Tibial nerve (tissue), 4 donors: Measurements from ENCODE around the gene CABLES2. TPM values are rescaled to one million over a fixed set of nuclear protein-coding genes. Genes with fewer than 3 reads are reported as not detected.

Source experiments
- DNase-seq, 2 donors: peaks; one replicate each; pipeline ENCODE4 v3.0.0-alpha.2; 2019; ENCODE audit warnings: low spot score in 2 of 2
- H3K27ac ChIP-seq, 4 donors: fragments of 200-600 bp; sonication (generic) in 3 of 4; one replicate each; pipeline ENCODE4 v1.5.1; 2017 to 2019; ENCODE audit warnings: mild to moderate bottlenecking in 1 of 4
- H3K27me3 ChIP-seq, 2 donors: fragments of 200-600 bp; sonication (generic) in 1 of 2; one replicate each; pipeline versions ENCODE4 v1.5.1 to v1.6.0; 2017 to 2019
- H3K36me3 ChIP-seq, 3 donors: fragments of 200-600 bp; sonication (generic); one replicate each; pipeline ENCODE4 v1.5.1; 2018 to 2019
- H3K4me1 ChIP-seq, 4 donors: fragments of 200-600 bp; sonication (generic) in 3 of 4; one replicate each; pipeline ENCODE4 v1.5.1; 2017 to 2019
- H3K4me3 ChIP-seq, 4 donors: fragments of 200-600 bp; sonication (generic) in 3 of 4; one replicate each; pipeline ENCODE4 v1.5.1; 2017 to 2019; ENCODE audit warnings: mild to moderate bottlenecking in 1 of 4, moderate library complexity in 1 of 4
- H3K9me3 ChIP-seq, 4 donors: fragments of 200-600 bp; sonication (generic) in 3 of 4; one replicate each; pipeline ENCODE4 v1.5.1; 2017 to 2019
- EP300 ChIP-seq, 2 donors: sonication (generic); formaldehyde crosslinking; IDR thresholded peaks; one replicate each; pipeline ENCODE4 v1.6.1; 2017; ENCODE audit warnings: antibody characterized with exemption in 2 of 2, mild to moderate bottlenecking in 1 of 2
- POLR2A ChIP-seq, 2 donors: fragments of 450-650 bp; IDR thresholded peaks; one replicate each; pipeline ENCODE4 v1.6.1; 2017; ENCODE audit warnings: antibody characterized with exemption in 2 of 2, mild to moderate bottlenecking in 2 of 2, moderate library complexity in 2 of 2
- WGBS, 2 donors: methylation state at CpG; one replicate each; pipeline ENCODE4 v1.1.5; 2018; 5-methylcytosine and 5-hydroxymethylcytosine counted together
- total RNA-seq, 4 donors: library from RNA; depleted of rRNA; stranded (reverse); fragments of >200 nt; gene quantifications; one replicate each; pipeline ENCODE4 v1.1.0, GENCODE V29; 2016
- TF ChIP-seq, protein P1 (sequence below), 5 experiments: fragments of 200-600 bp in 3 of 5; fragments of 450-650 bp in 2 of 5; sonication (generic) in 3 of 5; IDR thresholded peaks; one replicate each; pipeline ENCODE4 v1.5.1; 2016 to 2019; ENCODE audit warnings: antibody characterized with exemption in 5 of 5, mild to moderate bottlenecking in 3 of 5, moderate library complexity in 2 of 5

Gene CABLES2
- total RNA-seq, 4 donors from 2014 or later: 1.1 to 9.9 (median 6.2) TPM

DNA sequence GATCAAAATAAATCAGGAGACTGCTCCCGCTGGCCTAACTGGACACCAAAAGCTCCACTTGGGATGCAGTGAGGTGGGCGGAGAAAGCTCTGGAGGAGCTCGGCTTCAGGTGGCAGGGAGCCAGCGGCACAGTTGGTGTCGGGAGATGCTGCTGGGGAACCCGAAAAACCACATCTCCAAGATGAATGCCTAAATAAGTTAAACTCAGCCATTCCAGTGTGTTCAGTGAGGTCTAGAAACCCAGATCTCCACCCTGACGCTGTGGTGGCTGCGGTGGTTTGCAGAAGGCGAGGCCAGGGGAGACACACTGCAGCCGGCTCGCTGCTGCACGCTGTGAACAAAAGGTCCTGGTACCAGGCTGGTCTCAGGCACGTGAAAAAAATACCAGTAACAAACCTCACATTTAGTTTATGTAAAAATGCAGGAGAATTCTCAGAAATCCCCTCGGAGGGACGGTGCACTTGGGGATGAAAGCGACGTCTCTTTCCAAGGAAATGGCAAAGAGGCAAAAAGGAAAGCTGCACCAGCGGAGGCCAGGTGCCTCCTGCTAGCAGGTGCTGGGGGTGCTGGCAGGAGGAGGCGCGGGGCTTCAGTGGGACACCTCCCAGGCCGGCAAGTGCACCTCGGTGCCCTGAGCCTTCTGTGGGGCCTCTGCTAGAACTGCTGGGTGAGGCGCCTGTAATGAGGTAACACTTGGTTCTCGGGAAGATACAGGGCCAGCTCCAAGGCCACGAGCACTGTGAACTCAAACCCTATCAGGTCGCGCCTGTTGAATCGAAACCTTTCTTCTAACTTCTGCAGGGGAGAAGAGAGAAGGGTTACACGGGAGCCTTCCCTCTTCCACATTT, 16.5 kb downstream of the CABLES2 start:
- Histone ChIP-seq H3K4me1 (peaks cover 0 to 28% (median 17%) of the 10 kb centered on the region in 4 donors), H3K36me3 (peaks cover 0 to 76% (median 3%) of the 10 kb centered on the region in 3 donors)
- WGBS, 2 donors: 76% methylated on average over 23 to 29 of the region's 29 CpGs

GRCh38 chr20:62389601-62390087, 17.4 kb downstream of the CABLES2 start:
- peaks cover 0 to 67% (median 3%) of the 10 kb centered on the region in 3 donors for H3K36me3 ChIP-seq
- WGBS, 2 donors: 73 to 76% methylated on average over 5 of the region's 5 CpGs
- TF ChIP-seq EP300 (IDR thresholded peaks at IDR 0.05): no peak
- no peak for TF ChIP-seq POLR2A (IDR thresholded peaks at IDR 0.05)
- TF ChIP-seq, protein P1, sequence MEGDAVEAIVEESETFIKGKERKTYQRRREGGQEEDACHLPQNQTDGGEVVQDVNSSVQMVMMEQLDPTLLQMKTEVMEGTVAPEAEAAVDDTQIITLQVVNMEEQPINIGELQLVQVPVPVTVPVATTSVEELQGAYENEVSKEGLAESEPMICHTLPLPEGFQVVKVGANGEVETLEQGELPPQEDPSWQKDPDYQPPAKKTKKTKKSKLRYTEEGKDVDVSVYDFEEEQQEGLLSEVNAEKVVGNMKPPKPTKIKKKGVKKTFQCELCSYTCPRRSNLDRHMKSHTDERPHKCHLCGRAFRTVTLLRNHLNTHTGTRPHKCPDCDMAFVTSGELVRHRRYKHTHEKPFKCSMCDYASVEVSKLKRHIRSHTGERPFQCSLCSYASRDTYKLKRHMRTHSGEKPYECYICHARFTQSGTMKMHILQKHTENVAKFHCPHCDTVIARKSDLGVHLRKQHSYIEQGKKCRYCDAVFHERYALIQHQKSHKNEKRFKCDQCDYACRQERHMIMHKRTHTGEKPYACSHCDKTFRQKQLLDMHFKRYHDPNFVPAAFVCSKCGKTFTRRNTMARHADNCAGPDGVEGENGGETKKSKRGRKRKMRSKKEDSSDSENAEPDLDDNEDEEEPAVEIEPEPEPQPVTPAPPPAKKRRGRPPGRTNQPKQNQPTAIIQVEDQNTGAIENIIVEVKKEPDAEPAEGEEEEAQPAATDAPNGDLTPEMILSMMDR (IDR thresholded peaks at IDR 0.05): no peak

More for the DNA sequence above, 16.5 kb downstream of the CABLES2 start:
- Histone ChIP-seq H3K9me3 (no peaks in the 10 kb centered on the region), H3K4me3 (no peak overlapping the region), H3K27me3 (no peaks in the 10 kb centered on the region), H3K27ac (no peak overlapping the region)
- no peak for DNase-seq
- TF ChIP-seq, protein P1 (IDR thresholded peaks at IDR 0.05): no peak
- no peak for TF ChIP-seq POLR2A (IDR thresholded peaks at IDR 0.05)
- TF ChIP-seq EP300 (IDR thresholded peaks at IDR 0.05): no peak

DNA sequence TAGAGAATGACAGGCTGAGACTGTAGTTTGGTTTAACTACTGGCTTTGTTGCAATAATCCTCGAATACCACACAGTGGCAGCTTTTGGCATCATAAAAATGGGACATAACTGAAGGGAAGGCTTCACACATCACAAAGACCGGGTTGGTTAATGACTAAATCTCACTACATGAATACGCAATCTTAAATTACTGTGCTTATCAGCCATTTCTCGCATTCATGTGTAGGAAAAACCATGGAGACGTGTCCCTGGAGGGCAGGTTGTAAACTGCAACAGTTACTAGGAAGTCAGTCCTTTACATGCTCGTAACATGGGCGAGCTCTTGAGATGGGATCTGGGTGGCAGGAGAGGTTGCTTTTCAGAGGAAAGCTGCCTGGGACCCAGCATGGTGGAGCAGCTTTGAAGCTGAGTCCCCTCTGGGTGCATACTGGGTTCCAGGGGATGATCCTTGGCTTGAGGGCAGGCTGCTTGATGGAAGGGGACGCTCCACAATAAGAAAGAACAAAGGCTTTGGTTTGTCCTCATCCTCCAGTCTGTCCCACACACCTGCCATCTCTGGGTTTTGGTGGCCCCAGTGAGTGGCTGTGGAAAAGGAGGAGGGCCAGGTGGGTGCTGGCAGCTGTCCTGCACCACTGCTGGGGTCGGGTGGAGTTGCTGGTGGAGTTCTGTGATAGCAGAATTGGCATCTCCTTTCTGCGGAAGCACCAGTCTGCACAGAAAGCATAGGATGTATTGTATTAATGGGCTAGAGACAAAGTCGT, 18.1 kb downstream of the CABLES2 start:
- no peaks in the 10 kb centered on the region for H3K9me3 ChIP-seq
- no peak for TF ChIP-seq EP300 (IDR thresholded peaks at IDR 0.05)
- no peak for TF ChIP-seq POLR2A (IDR thresholded peaks at IDR 0.05)
- TF ChIP-seq, protein P1 (IDR thresholded peaks at IDR 0.05): no peak
- 77 to 83% methylated on average over 11 of the region's 11 CpGs for WGBS, 2 donors
- peaks cover 0 to 61% (median 3%) of the 10 kb centered on the region in 3 donors for H3K36me3 ChIP-seq
- DNase-seq: no peak
- no peak overlapping the region for H3K27ac ChIP-seq
- peaks cover 0 to 38% (median 22%) of the 10 kb centered on the region in 4 donors for H3K4me1 ChIP-seq
- H3K27me3 ChIP-seq: no peaks in the 10 kb centered on the region
- no peak overlapping the region for H3K4me3 ChIP-seq

More at GRCh38 chr20:62389601-62390087, 17.4 kb downstream of the CABLES2 start:
- H3K9me3 ChIP-seq: no peaks in the 10 kb centered on the region
- H3K27ac ChIP-seq: no peak overlapping the region
- no peak for DNase-seq
- no peaks in the 10 kb centered on the region for H3K27me3 ChIP-seq
- H3K4me3 ChIP-seq: no peak overlapping the region
- H3K4me1 ChIP-seq: peaks cover 0 to 37% (median 22%) of the 10 kb centered on the region in 4 donors

DNA sequence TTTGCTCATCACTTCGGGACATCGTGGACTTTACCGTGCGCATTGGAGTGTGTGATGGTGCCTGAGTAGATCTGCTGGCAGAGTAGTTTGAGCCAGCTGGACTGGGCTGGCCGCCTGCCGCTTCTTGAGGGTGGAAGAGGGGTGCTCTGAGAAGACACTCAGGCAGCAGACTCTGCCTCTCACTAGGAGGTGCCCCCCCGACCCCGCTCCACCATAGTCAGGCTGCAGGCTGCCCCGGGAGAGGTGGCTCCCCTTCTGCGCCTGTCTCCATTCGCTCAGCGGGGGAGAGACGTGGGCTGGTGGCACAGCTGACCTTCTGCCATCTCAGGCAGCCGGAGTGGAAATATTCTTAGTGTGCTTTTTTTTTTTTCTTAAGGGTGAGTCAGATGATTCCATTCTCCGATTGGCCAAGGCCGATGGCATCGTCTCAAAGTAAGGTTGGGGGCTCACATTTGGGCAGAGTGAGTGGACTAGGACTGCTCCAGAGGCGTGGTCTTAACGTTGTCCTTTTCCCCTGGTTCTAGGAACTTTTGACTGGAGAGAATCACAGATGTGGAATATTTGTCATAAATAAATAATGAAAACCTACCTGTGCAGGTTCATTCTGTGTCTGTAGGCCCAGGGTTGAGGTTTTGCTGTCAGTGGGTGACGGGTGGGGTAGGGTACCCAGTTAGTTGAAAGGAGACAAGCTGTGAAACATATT, 19.0 kb downstream of the CABLES2 start:
- peaks cover 0 to 38% (median 22%) of the 10 kb centered on the region in 4 donors for H3K4me1 ChIP-seq
- peak overlapping the region; percentile 71 to 97 (median 88) for H3K4me3 ChIP-seq
- H3K27ac ChIP-seq: peak overlapping the region; percentile 80 to 98 (median 93)
- no peak for TF ChIP-seq EP300 (IDR thresholded peaks at IDR 0.05)
- TF ChIP-seq, protein P1 (IDR thresholded peaks at IDR 0.05): no peak
- no peak for TF ChIP-seq POLR2A (IDR thresholded peaks at IDR 0.05)
- H3K27me3 ChIP-seq: no peaks in the 10 kb centered on the region
- peaks cover 0 to 51% (median 3%) of the 10 kb centered on the region in 3 donors for H3K36me3 ChIP-seq
- no peaks in the 10 kb centered on the region for H3K9me3 ChIP-seq
- no peak for DNase-seq
- 66 to 69% methylated on average over 17 to 19 of the region's 20 CpGs for WGBS, 2 donors
